ENCODE results near the gene IRF2BP2. TPM values are rescaled to one million over a fixed set of nuclear protein-coding genes. Genes with fewer than 3 reads are reported as not detected.

The IRF2BP2 gene
- 48.5 and 62.4 TPM in 2 replicates for total RNA-seq

DNA sequence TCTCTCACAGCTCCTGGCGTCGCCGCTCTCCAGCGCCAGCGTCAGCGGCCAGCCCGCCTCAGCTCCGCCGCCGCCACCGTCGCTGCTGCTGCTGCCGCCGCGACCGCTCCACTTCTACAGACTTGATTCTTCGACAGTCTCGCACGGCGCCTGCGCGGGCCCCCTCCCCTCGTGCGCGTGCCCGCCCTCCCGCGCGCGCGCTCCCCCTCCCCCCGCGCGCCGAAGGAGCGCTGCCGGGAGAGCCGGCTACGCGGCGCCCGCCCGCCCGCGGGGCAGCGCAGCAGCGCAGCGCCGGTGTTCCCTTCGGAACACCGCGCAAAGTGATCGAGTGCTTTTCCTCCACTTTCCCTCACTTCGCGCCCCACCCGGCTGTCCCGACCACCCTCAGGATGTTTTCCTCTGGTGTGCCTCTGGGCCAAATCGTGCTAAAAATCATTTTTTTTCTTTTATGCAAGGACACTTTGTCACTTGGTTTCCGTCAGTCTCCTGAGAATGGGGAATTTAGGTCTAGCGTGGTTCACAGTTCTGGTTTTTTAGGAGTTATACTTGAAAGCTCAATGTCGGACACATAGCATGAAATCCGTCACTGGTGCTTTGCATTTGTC, at the start of gene IRF2BP2:
Gene IRF2BP2, minus strand, starts transcription at position 118 of the 605 bp plus-strand sequence. CDS start 684 bp downstream, outside the sequence.

Other genes with a start within 250 kb of the IRF2BP2 start
- 19.5 and 22.9 TPM in 2 replicates for gene COA6, start 236.7 kb downstream of the IRF2BP2 start, total RNA-seq
- 11.6 and 11.9 TPM in 2 replicates for gene TARBP1, start 131.0 kb downstream of the IRF2BP2 start, total RNA-seq

Data from bronchus fibroblast of lung (primary cell).